Raji (cell line): ENCODE measurements around the gene NDRG4.

ENCODE experiments used
- POLR2A ChIP-seq: IDR thresholded peaks from 2 replicates; pipeline ENCODE4 v1.6.1; 2011; ENCODE audit warnings: low read depth, low read length, control low read depth; ENCODE audit not compliant: insufficient read depth

The NDRG4 gene

GRCh38 chr16:58462499-58462996 lies 37.4 kb upstream of the NDRG4 start:
- no peak for TF ChIP-seq POLR2A

DNA sequence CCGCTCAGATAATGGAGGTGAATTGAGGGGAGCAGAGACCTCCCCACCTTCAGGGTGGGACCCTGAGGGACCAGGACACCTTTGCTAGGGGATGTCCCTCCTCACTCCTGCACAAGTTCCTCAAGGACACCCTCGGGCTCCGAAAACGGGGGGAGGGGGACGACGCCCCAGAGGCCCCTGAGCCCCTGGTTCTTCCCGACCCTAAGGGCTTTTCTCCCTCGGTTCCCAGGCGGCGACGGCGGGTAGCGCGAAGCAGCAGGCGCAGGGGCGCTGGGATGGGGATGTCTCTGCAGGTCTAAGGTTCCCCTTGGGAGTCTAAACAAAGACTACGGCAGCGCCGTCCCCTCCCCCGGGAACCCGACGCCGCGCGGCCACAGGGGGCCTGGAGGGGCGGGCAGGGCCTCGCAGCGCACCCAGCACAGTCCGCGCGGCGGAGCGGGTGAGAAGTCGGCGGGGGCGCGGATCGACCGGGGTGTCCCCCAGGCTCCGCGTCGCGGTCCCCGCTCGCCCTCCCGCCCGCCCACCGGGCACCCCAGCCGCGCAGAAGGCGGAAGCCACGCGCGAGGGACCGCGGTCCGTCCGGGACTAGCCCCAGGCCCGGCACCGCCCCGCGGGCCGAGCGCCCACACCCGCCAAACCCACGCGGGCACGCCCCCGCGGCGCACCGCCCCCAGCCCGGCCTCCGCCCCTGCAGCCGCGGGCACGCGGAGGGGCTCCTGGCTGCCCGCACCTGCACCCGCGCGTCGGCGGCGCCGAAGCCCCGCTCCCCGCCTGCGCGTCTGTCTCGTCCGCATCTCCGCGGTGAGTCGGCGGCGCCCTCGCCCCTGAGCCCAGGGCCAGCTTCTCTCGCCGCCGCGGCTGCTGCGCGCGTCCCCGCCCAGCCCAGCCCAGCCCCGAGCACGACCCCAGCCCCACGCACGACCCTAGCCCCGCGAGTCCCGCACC lies 36.7 kb upstream of the NDRG4 start:
- no peak for TF ChIP-seq POLR2A

DNA sequence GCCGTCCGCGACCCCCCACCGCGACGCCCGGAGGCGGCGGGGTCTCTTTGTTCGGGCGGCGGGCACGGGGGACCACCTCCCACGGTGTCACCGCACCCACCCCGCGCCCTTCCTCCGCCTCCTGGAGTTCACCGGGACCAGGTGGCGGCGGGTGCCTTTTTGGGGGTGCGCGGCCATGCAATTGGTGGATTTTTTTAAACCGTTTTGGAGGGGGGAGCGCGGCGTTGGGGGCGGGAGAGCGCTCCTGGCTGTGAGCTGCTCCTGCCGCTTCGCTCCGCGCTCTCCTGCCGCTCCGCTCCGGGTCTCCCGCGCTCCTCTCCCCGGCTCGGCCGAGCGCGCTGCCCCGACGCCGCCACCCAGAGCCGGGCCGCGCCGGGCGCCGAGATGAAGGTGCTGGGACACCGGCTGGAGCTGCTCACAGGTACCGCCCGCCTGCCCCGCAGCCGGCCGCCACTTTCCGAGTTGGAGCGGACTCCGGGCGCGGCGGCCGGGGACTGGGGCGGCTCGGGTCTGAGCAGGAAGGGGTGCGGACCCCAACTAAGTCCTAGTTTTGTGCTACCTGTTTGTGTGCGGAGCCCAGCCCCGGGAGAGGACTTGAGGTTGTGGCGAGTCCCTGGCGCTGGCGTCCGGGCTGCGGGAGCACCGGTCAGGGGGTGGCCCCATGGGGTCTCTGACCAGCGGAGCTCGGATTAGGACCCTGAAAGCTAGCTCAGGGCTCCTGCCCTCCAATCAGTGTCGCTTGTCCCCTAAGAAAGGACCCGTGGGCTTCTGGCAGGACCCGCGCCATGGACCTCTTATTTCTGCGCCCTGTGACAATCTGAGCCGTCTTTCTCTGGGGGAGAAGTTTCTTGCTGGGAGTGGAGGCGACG lies 35.7 kb upstream of the NDRG4 start:
- TF ChIP-seq POLR2A, result no peak

DNA sequence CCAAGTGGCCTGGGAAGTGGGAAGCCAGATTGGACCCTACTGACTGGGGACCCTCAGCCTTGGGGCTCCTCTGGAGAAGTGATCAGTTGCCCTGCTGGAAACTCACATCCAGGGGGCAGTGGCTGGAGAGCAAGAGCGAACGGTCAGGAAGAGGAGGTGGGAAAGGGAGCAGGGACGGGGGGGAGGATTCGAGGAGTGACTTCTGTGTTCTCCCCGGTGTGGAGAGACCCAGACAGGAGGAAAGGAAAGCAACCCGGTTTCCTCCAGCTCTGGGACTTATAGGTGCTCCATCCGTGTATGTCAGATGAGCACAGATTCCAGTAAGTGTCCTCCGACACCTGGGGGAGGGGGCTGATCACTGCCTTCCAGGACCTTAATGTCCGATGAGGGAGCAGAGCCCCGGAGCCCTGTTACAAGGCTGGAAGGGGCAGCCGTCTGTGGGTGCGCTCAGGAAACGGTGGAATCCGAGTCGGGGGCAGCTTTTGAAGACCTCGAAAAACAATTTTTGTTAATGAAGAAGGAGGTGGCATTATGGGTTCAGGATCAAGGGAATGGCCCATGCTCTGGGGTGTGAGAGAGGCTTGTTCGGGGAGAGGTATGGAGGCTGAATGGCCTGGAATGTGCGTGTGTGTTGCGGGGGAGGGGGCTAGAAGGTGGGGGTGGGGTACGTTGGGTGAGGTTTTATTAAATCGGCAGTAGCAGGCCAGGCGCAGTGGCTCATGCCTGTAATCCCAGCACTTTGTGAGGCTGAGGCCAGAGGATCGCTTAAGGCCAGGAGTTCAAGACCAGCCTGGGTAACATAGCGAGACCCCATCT lies 34.8 kb upstream of the NDRG4 start:
- no peak for TF ChIP-seq POLR2A

DNA sequence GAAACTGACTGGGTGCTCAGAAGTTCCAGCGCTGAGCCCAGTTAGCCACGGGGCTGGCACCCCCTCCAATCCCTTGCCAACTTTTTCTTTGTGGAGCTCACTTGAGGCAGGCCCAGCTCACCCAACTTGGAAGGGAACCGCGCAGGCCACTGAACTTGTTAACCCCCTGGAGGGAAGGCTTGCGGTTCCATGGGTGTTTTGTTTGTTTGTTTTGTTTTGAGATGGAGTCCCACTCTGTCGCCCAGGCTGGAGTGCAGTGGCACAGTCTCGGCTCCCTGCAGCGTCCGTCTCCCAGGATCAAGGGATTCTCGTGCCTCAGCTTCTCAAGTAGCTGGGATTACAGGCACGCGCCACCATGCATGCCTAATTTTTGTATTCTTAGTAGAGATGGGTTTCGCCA lies 34.1 kb upstream of the NDRG4 start:
- no peak for TF ChIP-seq POLR2A

- TF ChIP-seq POLR2A, result no peak
These were observed 33.5 kb upstream of the NDRG4 start for GRCh38 chr16:58466396-58466795.

DNA sequence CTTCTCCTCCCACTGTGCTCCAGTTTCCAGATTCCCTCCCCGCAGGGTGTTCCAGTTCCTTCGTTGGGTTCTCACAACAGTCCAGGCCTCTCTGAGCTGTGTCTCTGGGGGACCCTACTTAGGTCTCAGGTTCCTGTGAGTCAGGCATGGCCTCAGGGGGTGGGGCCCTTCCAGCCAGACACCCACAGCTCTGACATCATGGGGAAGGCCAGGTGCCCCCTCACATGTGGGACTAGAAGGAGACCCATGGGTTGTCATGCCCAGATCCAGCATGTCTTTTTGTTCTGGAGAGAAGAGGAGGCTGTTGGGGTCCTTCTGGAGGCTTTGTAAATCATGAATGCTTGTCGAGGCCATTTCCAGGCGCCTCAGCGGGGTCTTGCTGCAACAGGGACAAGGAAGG lies 32.0 kb upstream of the NDRG4 start:
- no peak for TF ChIP-seq POLR2A

DNA sequence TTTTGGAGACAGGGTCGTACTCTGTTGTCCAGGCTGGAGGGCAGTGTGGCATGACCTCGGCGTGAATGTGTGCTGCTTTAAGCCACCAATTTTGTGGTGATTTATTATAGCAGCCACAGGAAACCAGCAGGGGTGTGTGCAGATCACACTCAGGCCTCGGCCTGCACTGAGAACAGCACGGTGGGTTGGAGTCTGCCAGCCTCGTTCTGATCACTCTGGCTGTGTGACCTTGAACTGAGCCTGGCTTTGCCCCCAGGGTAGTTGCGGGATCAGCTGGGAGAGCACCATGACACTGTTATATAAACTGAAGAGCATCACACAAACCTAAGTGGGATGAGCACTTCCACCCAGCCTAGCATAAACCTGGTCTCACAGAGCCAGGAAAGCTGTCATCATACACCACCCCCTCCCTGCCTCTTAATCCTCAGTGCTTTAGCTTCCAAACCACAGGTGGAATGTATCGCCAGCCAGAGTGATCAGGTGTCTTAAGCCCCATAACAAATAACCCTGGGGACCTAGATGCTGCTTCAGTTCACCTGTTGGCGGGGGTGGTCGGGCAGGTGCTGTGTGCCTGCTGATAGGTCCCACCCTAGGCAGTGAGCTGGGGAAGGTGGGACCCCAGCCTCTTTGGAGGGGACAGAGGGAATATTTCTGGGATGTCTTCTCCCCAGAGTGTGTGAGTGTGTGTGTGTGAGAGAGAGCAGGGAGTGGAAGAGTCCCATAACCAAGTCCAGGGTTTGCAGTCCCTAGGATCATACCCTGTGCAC lies 28.6 kb upstream of the NDRG4 start:
- TF ChIP-seq POLR2A, result no peak

- TF ChIP-seq POLR2A, result no peak
These were observed 27.7 kb upstream of the NDRG4 start for GRCh38 chr16:58472266-58472665.

DNA sequence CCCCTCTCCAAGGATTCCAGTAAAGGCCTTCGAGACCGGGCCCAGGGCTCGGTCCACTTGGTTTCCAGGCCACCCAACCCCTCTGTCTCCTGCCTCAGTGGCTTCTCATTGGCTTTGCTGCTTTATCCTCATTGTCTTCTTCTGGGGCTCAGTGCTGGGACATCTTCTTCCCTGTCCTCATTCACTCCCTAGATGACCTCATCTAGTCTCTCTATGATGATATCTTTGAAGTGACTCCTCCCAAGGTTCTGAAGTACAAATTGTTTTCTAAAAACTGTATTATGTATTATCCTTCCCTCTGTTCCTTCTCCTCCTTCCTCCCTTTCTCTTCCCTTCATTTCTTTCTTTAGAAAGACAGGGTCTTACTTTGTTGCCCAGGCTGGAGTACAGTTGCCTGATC lies 27.1 kb upstream of the NDRG4 start:
- TF ChIP-seq POLR2A, result no peak

DNA sequence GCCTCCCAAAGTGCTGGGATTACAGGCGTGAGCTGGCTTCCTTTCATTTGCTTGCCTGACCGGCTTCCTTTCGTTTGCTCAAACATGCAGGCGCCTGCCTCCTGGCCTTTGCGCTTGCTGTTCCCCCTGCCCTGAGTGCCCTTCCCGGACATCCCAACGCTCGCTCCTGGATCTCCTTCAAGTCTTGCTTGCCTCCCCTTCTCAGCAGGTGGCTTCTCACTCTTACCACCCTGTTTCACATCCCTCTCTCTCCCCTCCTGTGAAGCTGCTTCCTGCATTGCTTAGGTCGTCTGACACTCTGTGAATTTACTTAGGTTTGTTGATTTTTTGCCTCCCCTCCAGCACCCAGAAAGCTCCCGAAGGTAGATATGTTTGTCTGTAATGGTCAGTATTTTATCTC lies 25.6 kb upstream of the NDRG4 start:
- no peak for TF ChIP-seq POLR2A

DNA sequence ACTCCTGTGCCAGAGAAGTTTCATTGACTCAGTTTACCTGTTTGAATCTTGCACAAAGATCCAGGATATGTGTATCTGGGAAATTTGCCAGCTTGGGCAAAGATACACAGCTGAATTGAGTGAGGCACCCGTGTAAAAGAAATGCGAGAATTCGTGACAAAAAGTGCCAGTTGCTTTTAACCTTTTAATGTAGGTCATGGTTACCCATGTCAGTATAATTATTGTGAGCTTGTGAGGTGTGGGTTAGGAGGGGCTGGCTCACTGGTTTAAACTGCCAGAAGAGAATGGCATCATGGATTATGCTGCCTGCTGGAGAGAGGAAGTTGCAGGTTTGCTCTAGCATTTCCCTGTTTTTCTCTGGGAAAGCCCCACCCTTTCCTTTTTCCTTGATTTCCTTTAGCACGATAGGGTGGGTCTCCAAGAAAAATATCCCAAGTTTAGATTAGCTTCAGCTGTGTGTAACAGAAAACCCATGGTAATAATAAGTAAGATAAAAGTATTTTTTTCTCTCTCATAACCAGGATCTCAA lies 24.8 kb upstream of the NDRG4 start:
- TF ChIP-seq POLR2A, result no peak

DNA sequence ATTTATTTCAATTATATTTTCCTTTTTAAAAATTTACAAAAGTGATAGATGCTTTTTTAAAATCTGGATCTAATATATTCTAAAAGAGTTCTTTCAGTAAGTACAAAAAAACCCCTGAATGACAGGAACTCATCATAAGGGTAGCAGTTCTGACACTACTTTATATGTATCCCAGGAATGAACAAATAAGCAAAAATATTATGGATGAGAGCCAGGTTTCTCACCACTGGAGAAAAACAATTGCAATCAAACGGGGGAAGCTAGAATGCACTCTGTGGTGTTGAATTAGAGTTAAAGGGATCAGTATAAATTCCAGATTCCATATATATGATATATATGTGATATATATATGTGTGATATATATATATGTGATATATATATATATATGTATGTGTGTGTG lies 23.2 kb upstream of the NDRG4 start:
- no peak for TF ChIP-seq POLR2A

DNA sequence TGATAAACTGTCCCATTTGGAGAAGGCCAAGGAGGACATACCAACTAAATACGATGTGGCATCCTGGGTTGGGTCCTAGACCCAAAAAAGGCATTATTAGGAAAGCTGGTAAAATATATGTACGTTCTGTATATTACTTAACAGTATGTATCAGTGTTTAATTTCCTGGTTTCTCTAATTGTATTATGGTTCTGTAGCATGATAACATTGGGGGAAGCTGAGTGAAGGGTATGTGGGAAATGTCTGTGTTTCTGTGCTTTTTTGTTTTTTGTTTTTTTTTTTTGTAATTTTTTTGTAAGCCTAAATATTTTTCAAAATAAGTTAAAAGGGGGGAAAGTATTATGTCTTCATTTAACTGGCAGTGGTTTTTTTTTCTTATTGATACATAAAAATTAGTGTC lies 21.5 kb upstream of the NDRG4 start:
- no peak for TF ChIP-seq POLR2A
